Mesodermal cell (in vitro differentiated cells): ENCODE data around the gene CREB3.

Experiments used
- H3K27ac ChIP-seq: 2 replicates; pipeline ENCODE4 v1.7.0; 2013; ENCODE audit warnings: mild to moderate bottlenecking, low read depth, low read length, moderate library complexity; ENCODE audit not compliant: severe bottlenecking
- H3K36me3 ChIP-seq: 2 replicates; pipeline ENCODE4 v1.7.1; 2013; ENCODE audit warnings: mild to moderate bottlenecking, low read length, moderate library complexity; ENCODE audit not compliant: control insufficient read depth, insufficient read depth
- H3K4me1 ChIP-seq: one replicate; pipeline ENCODE4 v1.7.1; 2013; ENCODE audit warnings: mild to moderate bottlenecking, low read length; ENCODE audit not compliant: insufficient read depth, control insufficient read depth, poor library complexity, severe bottlenecking
- H3K4me3 ChIP-seq: 2 replicates; pipeline ENCODE4 v1.7.0; 2013; ENCODE audit warnings: low read length, control low read depth, mild to moderate bottlenecking; ENCODE audit not compliant: insufficient read depth, poor library complexity, severe bottlenecking; ENCODE audit errors: extremely low read depth
- H3K9me3 ChIP-seq: 2 replicates; pipeline ENCODE4 v1.7.1; 2013; ENCODE audit warnings: mild to moderate bottlenecking, low read length, moderate library complexity; ENCODE audit not compliant: control insufficient read depth
- WGBS, 2 experiments: methylation state at CpG; one replicate each; pipeline ENCODE4 v1.1.5; 2013; ENCODE audit warnings: missing lambda C conversion rate in 2 of 2; ENCODE audit not compliant: insufficient coverage in 2 of 2; 5-methylcytosine and 5-hydroxymethylcytosine counted together

Gene CREB3

GRCh38 chr9:35703906-35704672, 28.4 kb upstream of the CREB3 start:
- Histone ChIP-seq H3K27ac (no peak overlapping the region), H3K9me3 (no peaks in the 10 kb centered on the region), H3K36me3 (peaks cover 100% of the 10 kb centered on the region), H3K4me3 (no peak overlapping the region), H3K4me1 (no peaks in the 10 kb centered on the region)
- 94 to 96% methylated on average over 25 to 26 of the region's 26 CpGs for WGBS, 2 experiments

GRCh38 chr9:35705372-35705771, 27.1 kb upstream of the CREB3 start:
- H3K27ac ChIP-seq: no peak overlapping the region
- H3K9me3 ChIP-seq: no peaks in the 10 kb centered on the region
- H3K4me1 ChIP-seq: no peaks in the 10 kb centered on the region
- peaks cover 100% of the 10 kb centered on the region for H3K36me3 ChIP-seq
- H3K4me3 ChIP-seq: no peak overlapping the region
- WGBS, 2 experiments: 87% methylated on average over 8 of the region's 8 CpGs

- 100% methylated on average over 4 to 5 of the region's 7 CpGs for WGBS, 2 experiments
- peaks cover 100% of the 10 kb centered on the region for H3K36me3 ChIP-seq
Observed at GRCh38 chr9:35705836-35706430, 26.5 kb upstream of the CREB3 start.

DNA sequence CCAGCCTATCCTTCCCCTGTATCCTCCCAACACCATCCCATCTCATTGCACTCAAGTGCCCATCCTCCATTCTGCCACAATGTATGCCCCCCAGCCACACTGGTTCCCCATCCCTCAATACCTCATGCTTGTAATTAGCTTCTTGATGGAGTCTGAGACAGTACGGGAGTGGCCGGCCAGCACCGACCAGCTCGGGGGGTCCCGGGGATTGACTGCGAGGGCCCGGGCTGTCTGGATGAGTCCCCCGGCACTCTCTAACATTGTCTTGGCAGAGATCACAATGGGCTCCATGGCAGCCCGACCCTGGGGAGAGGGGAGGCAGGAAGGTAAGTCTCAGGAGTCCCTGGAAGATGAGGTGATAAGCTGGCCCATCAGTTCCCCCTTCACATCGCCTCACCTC, 25.5 kb upstream of the CREB3 start:
- Histone ChIP-seq H3K27ac (no peak overlapping the region), H3K9me3 (no peaks in the 10 kb centered on the region), H3K4me1 (no peaks in the 10 kb centered on the region), H3K36me3 (peaks cover 100% of the 10 kb centered on the region), H3K4me3 (no peak overlapping the region)
- WGBS, 2 experiments: 92 to 95% methylated on average over 8 to 9 of the region's 10 CpGs

More at GRCh38 chr9:35705836-35706430, 26.5 kb upstream of the CREB3 start:
- Histone ChIP-seq H3K9me3 (no peaks in the 10 kb centered on the region), H3K4me3 (no peak overlapping the region), H3K4me1 (no peaks in the 10 kb centered on the region), H3K27ac (no peak overlapping the region)

DNA sequence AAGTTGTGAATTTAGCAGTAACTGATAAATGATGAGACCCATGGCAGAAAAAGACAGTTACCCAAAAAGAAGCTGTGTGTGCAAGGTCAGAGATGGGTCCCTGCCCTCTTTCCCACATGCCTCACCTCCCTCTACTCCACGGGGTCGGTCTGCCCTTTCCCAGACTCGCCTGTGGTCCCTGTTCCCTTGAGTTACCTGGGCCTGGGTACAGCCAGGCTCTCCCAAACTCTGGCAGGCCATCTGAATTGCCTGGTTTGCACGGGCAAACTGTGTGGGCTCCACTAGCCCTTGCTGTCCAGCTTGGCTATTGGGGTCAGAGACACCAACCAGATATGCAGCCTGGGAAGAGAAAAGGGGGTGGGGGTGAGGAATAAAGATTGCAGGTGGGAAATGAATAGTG, 24.3 kb upstream of the CREB3 start:
- H3K27ac ChIP-seq: no peak overlapping the region
- no peak overlapping the region for H3K4me3 ChIP-seq
- peaks cover 100% of the 10 kb centered on the region for H3K36me3 ChIP-seq
- 98 to 100% methylated on average over 1 to 4 of the region's 4 CpGs for WGBS, 2 experiments
- no peaks in the 10 kb centered on the region for H3K4me1 ChIP-seq
- no peaks in the 10 kb centered on the region for H3K9me3 ChIP-seq

- H3K27ac ChIP-seq: no peak overlapping the region
- H3K4me1 ChIP-seq: no peaks in the 10 kb centered on the region
- no peaks in the 10 kb centered on the region for H3K9me3 ChIP-seq
- 98 to 100% methylated on average over 2 to 4 of the region's 7 CpGs for WGBS, 2 experiments
- H3K36me3 ChIP-seq: peaks cover 100% of the 10 kb centered on the region
- H3K4me3 ChIP-seq: no peak overlapping the region
Observed at GRCh38 chr9:35710818-35711500, 21.5 kb upstream of the CREB3 start.

DNA sequence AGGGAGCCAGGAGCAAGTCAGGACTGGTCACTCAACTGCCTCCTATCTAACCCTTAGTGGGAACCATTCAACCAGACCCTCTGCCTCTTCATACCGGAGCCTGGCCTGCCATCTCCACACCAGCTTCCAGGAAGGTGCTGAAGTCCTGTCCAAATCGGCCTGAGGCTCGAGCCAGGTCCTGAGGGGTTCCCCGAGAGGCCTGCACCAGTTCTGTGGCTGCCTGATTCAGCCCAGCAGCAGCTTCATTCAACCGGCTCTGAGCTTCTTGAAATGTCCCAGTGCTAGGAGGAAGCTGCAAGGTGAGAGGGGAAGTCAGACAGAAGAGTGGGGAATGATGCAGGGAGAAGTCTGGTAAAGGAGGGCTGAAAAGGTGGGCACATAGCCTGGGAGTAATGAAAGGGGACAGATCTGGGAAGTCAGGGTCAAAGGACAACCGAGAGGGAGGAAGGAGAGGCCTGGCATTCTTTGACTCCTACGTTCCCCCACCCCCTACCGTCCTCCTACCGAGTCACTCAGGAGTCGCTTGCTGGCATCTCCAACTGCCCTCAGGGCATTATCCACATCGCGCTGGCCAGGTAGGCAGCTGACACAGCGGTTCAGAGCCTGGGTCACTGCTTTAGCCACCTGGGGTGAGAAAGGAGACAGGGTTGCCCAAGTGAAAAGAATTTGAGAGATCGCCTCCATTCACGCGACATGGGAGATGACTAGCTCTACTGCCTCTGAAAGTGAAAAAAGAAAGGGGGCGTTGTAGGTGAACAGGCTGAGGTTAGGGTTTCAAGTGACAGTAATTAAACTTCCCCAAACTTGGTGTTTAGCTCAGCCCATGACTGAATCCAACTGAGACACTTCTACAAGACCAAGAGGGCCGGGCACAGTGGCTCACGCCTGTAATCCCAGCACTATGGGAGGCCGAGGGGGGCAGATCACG, 20.7 kb upstream of the CREB3 start:
- Histone ChIP-seq H3K36me3 (peaks cover 100% of the 10 kb centered on the region), H3K4me1 (no peaks in the 10 kb centered on the region), H3K4me3 (no peak overlapping the region), H3K27ac (no peak overlapping the region), H3K9me3 (no peaks in the 10 kb centered on the region)
- 93 to 97% methylated on average over 10 to 18 of the region's 21 CpGs for WGBS, 2 experiments

DNA sequence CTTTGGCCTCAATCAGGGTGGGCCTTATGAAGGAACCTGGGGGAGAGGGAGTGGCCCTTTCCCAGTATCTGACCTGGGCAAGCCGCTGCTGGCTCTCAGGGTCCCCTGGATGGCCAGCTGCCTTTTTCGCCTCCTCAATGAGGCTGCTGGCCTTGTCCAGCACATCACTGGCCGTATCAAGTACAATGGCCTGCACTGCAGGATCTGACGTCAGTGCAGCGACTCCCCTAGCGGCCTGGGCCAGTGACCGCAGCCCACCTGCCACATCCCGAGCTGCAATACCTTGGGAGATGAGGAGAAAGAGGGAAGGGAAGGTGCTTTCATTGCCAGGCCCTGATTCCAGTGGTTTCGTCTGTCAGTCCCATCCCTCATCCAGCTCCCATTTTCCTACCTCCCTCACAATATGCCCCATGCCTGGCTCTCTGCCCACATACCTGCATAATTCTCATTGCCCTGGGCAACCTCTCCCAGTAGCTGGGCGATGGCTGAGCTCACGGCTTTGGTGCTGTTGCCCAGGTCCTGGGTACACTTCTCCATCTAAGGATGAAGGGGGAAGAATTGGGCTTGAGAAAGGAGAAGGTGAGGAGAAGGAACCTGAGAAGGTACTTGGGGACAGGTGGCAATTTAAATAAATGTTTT, 19.6 kb upstream of the CREB3 start:
- WGBS, 2 experiments: 95 to 96% methylated on average over 8 to 10 of the region's 11 CpGs

GRCh38 chr9:35713578-35713977, 18.9 kb upstream of the CREB3 start:
- Histone ChIP-seq H3K27ac (no peak overlapping the region), H3K4me3 (no peak overlapping the region), H3K9me3 (no peaks in the 10 kb centered on the region), H3K4me1 (no peaks in the 10 kb centered on the region), H3K36me3 (peaks cover 100% of the 10 kb centered on the region)
- 88 to 100% methylated on average over 2 to 3 of the region's 3 CpGs for WGBS, 2 experiments

More for the DNA sequence above, 19.6 kb upstream of the CREB3 start:
- Histone ChIP-seq H3K36me3 (peaks cover 100% of the 10 kb centered on the region), H3K9me3 (no peaks in the 10 kb centered on the region), H3K4me3 (no peak overlapping the region), H3K4me1 (no peaks in the 10 kb centered on the region), H3K27ac (no peak overlapping the region)

DNA sequence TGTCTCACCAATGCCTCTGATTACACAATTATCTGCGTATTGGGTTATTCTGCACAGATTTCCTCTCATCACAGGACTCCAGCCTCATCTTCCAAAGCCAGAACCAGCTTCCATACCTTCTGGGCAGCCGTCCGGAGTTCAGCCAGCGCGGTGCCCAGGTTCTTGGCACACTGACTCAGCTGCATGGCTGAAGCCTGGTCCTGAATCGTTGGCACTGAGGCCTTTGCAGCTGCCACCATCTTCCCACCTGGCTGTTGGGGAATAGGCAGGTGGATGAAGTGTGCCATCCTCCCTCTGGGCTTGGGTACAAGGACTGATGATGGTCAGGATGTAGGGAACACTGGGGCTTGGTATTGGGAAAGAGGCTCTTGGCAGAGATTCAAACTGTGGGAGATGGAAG, 18.3 kb upstream of the CREB3 start:
- H3K4me3 ChIP-seq: no peak overlapping the region
- no peaks in the 10 kb centered on the region for H3K4me1 ChIP-seq
- H3K9me3 ChIP-seq: no peaks in the 10 kb centered on the region
- WGBS, 2 experiments: 100% methylated on average over 1 to 4 of the region's 6 CpGs
- peaks cover 100% of the 10 kb centered on the region for H3K36me3 ChIP-seq
- H3K27ac ChIP-seq: no peak overlapping the region
